K562 (cell line): ENCODE measurements around the gene FUZ. TPM values are rescaled to one million over a fixed set of nuclear protein-coding genes. Genes with fewer than 3 reads are reported as not detected.

Experiments
- ATF3 ChIP-seq, 2 experiments: fragments of 450-650 bp in 1 of 2; sonication (generic) in 1 of 2; formaldehyde crosslinking in 1 of 2; IDR thresholded peaks in 1 of 2; conservative IDR thresholded peaks in 1 of 2; 2 replicates each; pipeline versions ENCODE4 v1.6.1 to v1.8.1; 2016 to 2023; ENCODE audit warnings: mild to moderate bottlenecking in 2 of 2, moderate library complexity in 2 of 2, inconsistent platforms in 1 of 2, missing genetic modification reagents in 1 of 2
- HNRNPH1 ChIP-seq: fragments of 200-400 bp; formaldehyde crosslinking; optimal IDR thresholded peaks from 2 replicates; pipeline ENCODE3; 2017; ENCODE audit warnings: low read depth, mild to moderate bottlenecking, low read length, moderate library complexity
- KAT2B ChIP-seq: IDR thresholded peaks from one replicate; pipeline ENCODE4 v1.6.1; 2012; ENCODE audit warnings: low read depth, mild to moderate bottlenecking, control low read depth, inconsistent platforms, low read length, moderate library complexity
- MAX ChIP-seq: sonication (generic); formaldehyde crosslinking; IDR thresholded peaks from 2 replicates; pipeline ENCODE4 v1.9.0; 2022; ENCODE audit warnings: mild to moderate bottlenecking, missing genetic modification reagents
- MEIS2 ChIP-seq: fragments of 450-650 bp; IDR thresholded peaks from 2 replicates; pipeline ENCODE4 v1.6.1; 2014; ENCODE audit warnings: mild to moderate bottlenecking; ENCODE audit not compliant: partially characterized antibody
- OTX1 ChIP-seq: fragments of 450-650 bp; formaldehyde crosslinking; IDR thresholded peaks from 2 replicates; pipeline ENCODE4 v1.4.0; 2022; ENCODE audit warnings: mild to moderate bottlenecking
- SAFB2 ChIP-seq: fragments of 200-400 bp; formaldehyde crosslinking; IDR thresholded peaks from 2 replicates; pipeline ENCODE4 v1.6.1; 2018; ENCODE audit warnings: borderline replicate concordance, low read length, low read depth, moderate library complexity; ENCODE audit not compliant: severe bottlenecking
- SFPQ ChIP-seq: fragments of 200-400 bp; formaldehyde crosslinking; IDR thresholded peaks from 2 replicates; pipeline ENCODE4 v1.6.1; 2017; ENCODE audit warnings: mild to moderate bottlenecking, low read depth, low read length, moderate library complexity
- SRF ChIP-seq, 2 experiments: fragments of 250-450, 450-650 bp in 1 of 2; sonication (Bioruptor Pico) in 1 of 2; sonication (generic) in 1 of 2; formaldehyde crosslinking; IDR thresholded peaks; 2 replicates each; pipeline versions ENCODE4 v1.5.0 to v1.5.1; 2020 to 2022; ENCODE audit warnings: mild to moderate bottlenecking in 1 of 2, missing genetic modification reagents in 1 of 2
- STAG1 ChIP-seq: sonication (generic); formaldehyde crosslinking; IDR thresholded peaks from 2 replicates; pipeline ENCODE4 v1.5.0; 2020; ENCODE audit warnings: missing genetic modification reagents, borderline replicate concordance
- TBP ChIP-seq: optimal IDR thresholded peaks from 2 replicates; pipeline ENCODE3; 2011; ENCODE audit warnings: low read depth, low read length, improper control_type of control experiment
- UBTF ChIP-seq, 2 experiments: IDR thresholded peaks; 2 replicates each; pipeline ENCODE4 v1.6.1; 2012; ENCODE audit warnings: improper control_type of control experiment in 2 of 2, low read depth in 2 of 2, low read length in 2 of 2, borderline replicate concordance in 1 of 2
- XRCC3 ChIP-seq: fragments of 450-650 bp; IDR thresholded peaks from 2 replicates; pipeline ENCODE4 v1.6.1; 2017; ENCODE audit warnings: mild to moderate bottlenecking, moderate library complexity
- ZBTB7A ChIP-seq: IDR thresholded peaks from 2 replicates; pipeline ENCODE4 v1.6.1; 2011; ENCODE audit warnings: low read depth, mild to moderate bottlenecking, low read length, moderate library complexity, borderline replicate concordance; ENCODE audit not compliant: control insufficient read depth
- ZBTB9 ChIP-seq: fragments of 450-650 bp; formaldehyde crosslinking; IDR thresholded peaks from 2 replicates; pipeline ENCODE4 v1.4.0; 2020; ENCODE audit warnings: mild to moderate bottlenecking, moderate library complexity
- ZEB2 ChIP-seq: fragments of 450-650 bp; IDR thresholded peaks from 2 replicates; pipeline ENCODE4 v1.6.1; 2016
- ZNF232 ChIP-seq: sonication (generic); formaldehyde crosslinking; IDR thresholded peaks from 2 replicates; pipeline ENCODE4 v1.8.0; 2022; ENCODE audit warnings: mild to moderate bottlenecking, missing genetic modification reagents
- ZNF239 ChIP-seq: fragments of 250-450 bp; sonication (Bioruptor Pico); IDR thresholded peaks from 2 replicates; pipeline ENCODE4 v1.4.0; 2020; ENCODE audit warnings: mild to moderate bottlenecking
- ZNF253 ChIP-seq: fragments of 250-450 bp; sonication (Bioruptor Pico); conservative IDR thresholded peaks from 2 replicates; pipeline ENCODE4 v1.6.1; 2021; ENCODE audit warnings: mild to moderate bottlenecking
- ZNF785 ChIP-seq: fragments of 250-450 bp; sonication (Bioruptor Pico); IDR thresholded peaks from 2 replicates; pipeline ENCODE4 v1.4.0; 2020; ENCODE audit warnings: mild to moderate bottlenecking
- ZZZ3 ChIP-seq: fragments of 450-650 bp; IDR thresholded peaks from 2 replicates; pipeline ENCODE4 v1.6.1; 2016; ENCODE audit warnings: antibody characterized with exemption, mild to moderate bottlenecking, moderate library complexity
- polyA plus RNA-seq, 8 experiments: library from polyadenylated mRNA; depleted of rRNA in 4 of 8; stranded (reverse) in 5 of 8; unstranded in 3 of 8; fragments of >200 nt; fragmentation: Nextera tagmentation in 2 of 8; fragmentation: Illumina TruSeq in 1 of 8; extraction: Ambion mirVana in 2 of 8; extraction: Trizol in 1 of 8; gene quantifications; 2 replicates each; pipeline versions ENCODE4 v1.2.1 to v1.2.3, GENCODE V29; 2011 to 2014; ENCODE audit warnings: inconsistent platforms in 1 of 8, missing spikeins in 1 of 8
- total RNA-seq, 7 experiments: library from RNA; depleted of rRNA in 6 of 7; stranded (reverse); fragments of >200 nt in 6 of 7; fragmentation: Illumina TruSeq in 2 of 7; extraction: Trizol in 2 of 7; gene quantifications; 2 replicates each; pipeline versions ENCODE4 v1.2.1 to v1.2.3, GENCODE V29; 2011 to 2021; ENCODE audit warnings: low replicate concordance in 1 of 7

The FUZ gene
- total and polyA plus RNA-seq, 9 of the 15 experiments (the other 6 are each of a cell fraction or from before 2014, with no cell fraction given), result 0.17 to 7.6 (median 3.6) TPM; not detected in 1

GRCh38 chr19:49767967-49768581 lies 45.0 kb downstream of the FUZ start (continued):
- no peak for TF ChIP-seq UBTF (IDR thresholded peaks at IDR 0.05; ENCODE audit: borderline replicate concordance in 1 of 2, low read depth in 2 of 2, low read length in 2 of 2)
- no peak for TF ChIP-seq MEIS2
- no peak for TF ChIP-seq STAG1 (CRISPR knock-in tag)
- 0 out of 4 replicates have a peak, but pooled peaks of 1 of the 2 experiments have one; percentile 17 for TF ChIP-seq SRF (CRISPR knock-in tag; IDR thresholded peaks at IDR 0.05)
- TF ChIP-seq KAT2B, result no peak
- no peak for TF ChIP-seq TBP
- no peak for TF ChIP-seq ZNF785 (CRISPR knock-in tag)
- no peak for TF ChIP-seq ATF3 (IDR thresholded peaks at IDR 0.05)
- 0 out of 2 replicates have a peak, but pooled peaks have one; percentile 9 for TF ChIP-seq ATF3 (CRISPR knock-in tag; conservative IDR thresholded peaks at IDR 0.05)
- TF ChIP-seq ZNF239 (CRISPR knock-in tag), result no peak
- no peak for TF ChIP-seq HNRNPH1
- no peak for TF ChIP-seq OTX1 (CRISPR knock-in tag)
- TF ChIP-seq SFPQ, result no peak
- 0 out of 2 replicates have a peak, but pooled peaks have one; percentile 6 for TF ChIP-seq ZBTB7A
- TF ChIP-seq ZBTB9, result no peak
- no peak for TF ChIP-seq SAFB2
- TF ChIP-seq MAX, result no peak
- TF ChIP-seq ZNF253, result no peak
- TF ChIP-seq ZNF232 (CRISPR knock-in tag), result no peak
- TF ChIP-seq XRCC3, result no peak
- no peak for TF ChIP-seq ZZZ3
- TF ChIP-seq ZEB2, result no peak
